Skin epidermis (tissue), 12 donors: ENCODE results near the gene NOX5.
"Not testable (repeated sequence)": the region's sequence is repeated elsewhere in the genome, so short reads cannot be mapped to it uniquely, and the experiment has no call there.

Experiments
- H3K27ac ChIP-seq, 21 experiments: fragments of 200-600 bp; sonication (generic) in 11 of 21; one replicate each; pipeline ENCODE4 v1.5.0; 2020; ENCODE audit warnings: mild to moderate bottlenecking in 3 of 21, inconsistent platforms in 2 of 21, moderate library complexity in 2 of 21
- H3K4me3 ChIP-seq, 7 experiments: fragments of 200-600 bp; sonication (generic) in 2 of 7; one replicate each; pipeline ENCODE4 v1.5.0; 2020; ENCODE audit warnings: inconsistent platforms in 2 of 7, mild to moderate bottlenecking in 2 of 7, moderate library complexity in 1 of 7

Gene NOX5

GRCh38 chr15:69042531-69042930 is 28.0 kb downstream of the NOX5 start:
- H3K27ac ChIP-seq: no peak overlapping the region
- no peak overlapping the region for H3K4me3 ChIP-seq

GRCh38 chr15:69045802-69046201 is 31.3 kb downstream of the NOX5 start:
- Histone ChIP-seq H3K4me3 (no peak overlapping the region), H3K27ac (peak overlapping the region in 1 of 21 experiments; percentile 30)

- H3K4me3 ChIP-seq: no peak overlapping the region
- no peak overlapping the region for H3K27ac ChIP-seq
These were observed 32.3 kb downstream of the NOX5 start for GRCh38 chr15:69046781-69047180.

GRCh38 chr15:69049976-69050375 is 35.5 kb downstream of the NOX5 start:
- Histone ChIP-seq H3K27ac (no peak overlapping the region), H3K4me3 (no peak overlapping the region)

GRCh38 chr15:69055251-69055650 is 40.8 kb downstream of the NOX5 start:
- Histone ChIP-seq H3K4me3 (no peak overlapping the region), H3K27ac (no peak overlapping the region)

- Histone ChIP-seq H3K27ac (no peak overlapping the region), H3K4me3 (no peak overlapping the region)
These were observed 41.9 kb downstream of the NOX5 start for GRCh38 chr15:69056365-69056764.

GRCh38 chr15:69058830-69059556 is 44.5 kb downstream of the NOX5 start:
- no peak overlapping the region for H3K27ac ChIP-seq
- no peak overlapping the region for H3K4me3 ChIP-seq

- H3K27ac ChIP-seq: no peak overlapping the region
- no peak overlapping the region for H3K4me3 ChIP-seq
These were observed 45.1 kb downstream of the NOX5 start for GRCh38 chr15:69059557-69059943.

GRCh38 chr15:69060041-69060481 is 45.6 kb downstream of the NOX5 start:
- Histone ChIP-seq H3K27ac (peak overlapping the region in 2 of 21 experiments; percentile 27 to 48), H3K4me3 (no peak overlapping the region)

- Histone ChIP-seq H3K27ac (peak overlapping the region in 3 of 21 experiments; percentile 24 to 48 (median 30)), H3K4me3 (no peak overlapping the region)
These were observed 46.2 kb downstream of the NOX5 start for GRCh38 chr15:69060744-69061143.

- Histone ChIP-seq H3K4me3 (no peak overlapping the region), H3K27ac (peak overlapping the region in 3 of 21 experiments; percentile 17 to 30 (median 24))
These were observed 46.9 kb downstream of the NOX5 start for GRCh38 chr15:69061414-69061842.

- H3K4me3 ChIP-seq: no peak overlapping the region
- no peak overlapping the region for H3K27ac ChIP-seq
These were observed 50.2 kb downstream of the NOX5 start for GRCh38 chr15:69064649-69065048.

GRCh38 chr15:69066007-69066995 is 51.8 kb downstream of the NOX5 start:
- H3K27ac ChIP-seq: no peak overlapping the region
- no peak overlapping the region for H3K4me3 ChIP-seq

- Histone ChIP-seq H3K27ac (no peak overlapping the region), H3K4me3 (no peak overlapping the region)
These were observed 52.8 kb downstream of the NOX5 start for GRCh38 chr15:69067296-69067695.

GRCh38 chr15:69068157-69068556 is 53.7 kb downstream of the NOX5 start:
- Histone ChIP-seq H3K4me3 (no peak overlapping the region), H3K27ac (no peak overlapping the region)

- not testable (repeated sequence) for H3K27ac ChIP-seq, H3K4me3 ChIP-seq
These were observed 54.8 kb downstream of the NOX5 start for GRCh38 chr15:69069290-69069689.

- H3K27ac ChIP-seq: no peak overlapping the region
- no peak overlapping the region for H3K4me3 ChIP-seq
These were observed 55.5 kb downstream of the NOX5 start for GRCh38 chr15:69069996-69070395.

GRCh38 chr15:69070396-69070795 is 55.9 kb downstream of the NOX5 start:
- Histone ChIP-seq H3K4me3 (no peak overlapping the region), H3K27ac (no peak overlapping the region)

- Histone ChIP-seq H3K4me3 (no peak overlapping the region), H3K27ac (no peak overlapping the region)
These were observed 56.8 kb downstream of the NOX5 start for GRCh38 chr15:69071260-69071659.

GRCh38 chr15:69072906-69073305 is 58.4 kb downstream of the NOX5 start:
- Histone ChIP-seq H3K4me3 (no peak overlapping the region), H3K27ac (no peak overlapping the region)
